Mesenteric fat pad (tissue), 1 donor: ENCODE measurements around the gene NSMCE3. TPM values are rescaled to one million over a fixed set of nuclear protein-coding genes. Genes with fewer than 3 reads are reported as not detected.

Experiments used
- DNase-seq: peaks from one replicate; pipeline ENCODE4 v3.0.0-alpha.2; 2020; ENCODE audit warnings: low spot score
- total RNA-seq: library from RNA; stranded (reverse); fragmentation: NEBNext Ultra II Directional; extraction: Animal tissue kit (Norgen Biotek cat#: 25700); gene quantifications from one replicate; pipeline ENCODE4 v1.2.1, GENCODE V29; 2021
- donor health status: DM: yes; HTN: yes; CAD: no.

NSMCE3 gene
- total RNA-seq, 1 donor from 2014 or later = 6.5 TPM

DNA sequence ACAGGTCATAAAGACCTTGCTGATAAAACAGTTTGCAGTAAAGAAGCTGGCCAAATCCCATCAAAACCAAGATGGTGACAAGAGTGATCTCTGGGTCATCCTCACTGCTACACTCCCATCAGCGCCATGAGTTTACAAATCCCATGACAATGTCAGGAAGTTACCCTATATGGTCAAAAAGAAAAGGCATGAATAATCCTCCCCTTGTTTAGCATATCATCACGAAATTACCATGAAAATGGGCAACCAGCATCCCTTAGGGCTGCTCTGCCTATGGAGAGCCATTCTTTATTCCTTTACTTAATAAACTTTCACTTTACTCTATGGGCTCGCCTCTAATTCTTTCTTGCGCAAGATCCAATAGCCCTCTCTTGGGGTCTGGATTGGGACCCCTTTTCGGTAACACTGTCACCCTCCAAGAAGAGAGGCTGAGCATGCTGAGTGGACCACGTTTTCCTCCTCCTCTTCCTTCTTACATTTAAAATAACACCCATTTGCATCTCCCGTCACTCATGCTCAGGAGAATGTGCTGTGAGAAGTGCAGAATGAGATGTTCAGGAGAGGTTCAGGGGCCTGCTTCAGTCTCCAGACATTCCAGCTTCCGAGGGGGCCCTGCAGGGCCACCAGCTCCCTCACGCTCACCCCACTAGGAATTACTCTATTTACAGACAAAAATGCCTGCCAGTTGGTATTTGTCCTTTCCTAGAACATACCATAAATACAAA lies 47.3 kb downstream of the NSMCE3 start:
- DNase-seq = no peak

DNA sequence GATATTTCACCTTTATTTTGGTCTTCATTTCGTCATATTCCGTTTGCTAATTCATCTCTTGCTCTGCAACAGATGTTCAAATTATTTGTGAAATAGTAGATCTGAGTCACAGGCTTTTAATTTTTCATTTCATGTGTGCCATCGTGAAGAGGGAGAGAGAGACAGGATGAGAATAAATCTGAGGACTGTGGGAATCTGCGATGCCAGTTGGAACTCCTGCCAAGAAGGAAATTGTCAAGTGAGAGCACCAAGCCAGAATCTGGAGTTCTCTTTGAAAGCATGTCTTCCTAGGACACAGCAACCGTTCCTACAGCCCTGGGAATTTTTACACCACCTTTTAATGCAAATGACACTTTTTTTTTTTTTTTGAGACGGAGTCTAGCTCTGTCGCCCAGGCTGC lies 48.8 kb downstream of the NSMCE3 start:
- DNase-seq = no peak

DNA sequence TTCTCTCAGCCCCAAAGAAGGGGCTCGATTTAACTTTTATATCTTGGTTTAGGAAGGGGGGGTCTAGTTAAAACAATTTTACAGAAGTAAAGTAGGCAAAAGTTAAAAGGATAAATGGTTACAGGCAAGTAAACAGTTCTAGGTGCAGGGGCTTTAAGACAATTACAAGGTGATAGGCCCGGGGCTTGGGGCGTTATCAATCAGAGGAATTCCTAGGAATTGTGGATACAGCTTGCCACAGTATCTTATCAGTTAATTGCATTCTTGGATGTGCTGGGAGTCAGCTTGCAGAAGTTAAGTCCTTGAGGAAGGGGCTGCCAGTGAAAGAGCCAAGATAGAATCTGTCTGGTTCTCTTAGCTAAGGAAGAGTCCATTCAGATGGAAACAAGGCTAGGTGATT lies 52.7 kb downstream of the NSMCE3 start:
- no peak for DNase-seq
